Stimulated activated naive CD8-positive, alpha-beta T cell treated with anti-CD3 and anti-CD28 coated beads, Interleukin-15, Interleukin-2, amounts not matched to agents 100 U/mL and 50 U/mL, for 24 hours (primary cell): Measurements from ENCODE around the gene CNBD2.
"Not testable (repeated sequence)": the region's sequence is repeated elsewhere in the genome, so short reads cannot be mapped to it uniquely, and the experiment has no call there.

Experiments used
- ATAC-seq: fragments of 150-1000 bp; cut with Tn5 transposase; one replicate; pipeline ENCODE4 v1.10.0; 2021
- DNase-seq: peaks from one replicate; pipeline ENCODE4 v3.0.0; 2021

The CNBD2 gene

GRCh38 chr20:35967979-35968640 lies at the start of gene CNBD2:
Gene CNBD2, plus strand, starts transcription at chr20:35968590. Its CDS starts 173 bp downstream, at chr20:35968763.
- ATAC-seq (no peak), DNase-seq (no peak)

GRCh38 chr20:35920523-35920922 lies 47.9 kb upstream of the CNBD2 start:
- DNase-seq (no peak), ATAC-seq (no peak)

- no peak for ATAC-seq
Measured at GRCh38 chr20:35929301-35929700, 39.1 kb upstream of the CNBD2 start.

GRCh38 chr20:35934050-35934449 lies 34.3 kb upstream of the CNBD2 start:
- ATAC-seq = no peak
- no peak for DNase-seq

More at GRCh38 chr20:35929301-35929700, 39.1 kb upstream of the CNBD2 start:
- no peak for DNase-seq

GRCh38 chr20:35939264-35939663 lies 29.1 kb upstream of the CNBD2 start:
- ATAC-seq = no peak
- no peak for DNase-seq

- ATAC-seq = no peak
- no peak for DNase-seq
Measured at GRCh38 chr20:35941620-35942019, 26.8 kb upstream of the CNBD2 start.

- ATAC-seq = no peak
- no peak for DNase-seq
Measured at GRCh38 chr20:35942243-35942642, 26.1 kb upstream of the CNBD2 start.

GRCh38 chr20:35947489-35947888 lies 20.9 kb upstream of the CNBD2 start:
- DNase-seq (peak; percentile 29), ATAC-seq (peak; percentile 55)

GRCh38 chr20:35947907-35948306 lies 20.5 kb upstream of the CNBD2 start:
- ATAC-seq (no peak), DNase-seq (no peak)

- DNase-seq (no peak), ATAC-seq (no peak)
Measured at GRCh38 chr20:35950093-35950492, 18.3 kb upstream of the CNBD2 start.

GRCh38 chr20:35952080-35952479 lies 16.3 kb upstream of the CNBD2 start:
- not testable (repeated sequence) for ATAC-seq

GRCh38 chr20:35952480-35953386 lies 15.7 kb upstream of the CNBD2 start:
- no peak for ATAC-seq
- DNase-seq = no peak

More at GRCh38 chr20:35952080-35952479, 16.3 kb upstream of the CNBD2 start:
- DNase-seq = not testable (repeated sequence)

- ATAC-seq (peak; percentile 14), DNase-seq (peak; percentile 66)
Measured at GRCh38 chr20:35953387-35954199, 14.8 kb upstream of the CNBD2 start.

GRCh38 chr20:35954200-35954906 lies 14.0 kb upstream of the CNBD2 start, which contains the start of gene SCAND1:
Gene SCAND1, minus strand, starts transcription at chr20:35954502. Its CDS starts 218 bp downstream, at chr20:35954284.
- ATAC-seq (peak; percentile 96), DNase-seq (peak; percentile 97)

- no peak for ATAC-seq
- DNase-seq = no peak
Measured at GRCh38 chr20:35954907-35955251, 13.5 kb upstream of the CNBD2 start.

GRCh38 chr20:35956616-35957015 lies 11.8 kb upstream of the CNBD2 start:
- DNase-seq = no peak

GRCh38 chr20:35959291-35959690 lies 9.1 kb upstream of the CNBD2 start:
- ATAC-seq, DNase-seq: not testable (repeated sequence)

More at GRCh38 chr20:35956616-35957015, 11.8 kb upstream of the CNBD2 start:
- no peak for ATAC-seq

GRCh38 chr20:35963878-35964277 lies 4.5 kb upstream of the CNBD2 start:
- DNase-seq (no peak), ATAC-seq (no peak)

GRCh38 chr20:35968930-35969329 lies 540 bp downstream of the CNBD2 start:
- no peak for ATAC-seq
- DNase-seq = no peak

GRCh38 chr20:35971981-35972380 lies 3.6 kb downstream of the CNBD2 start:
- no peak for ATAC-seq
- DNase-seq = no peak

GRCh38 chr20:35972462-35972861 lies 4.1 kb downstream of the CNBD2 start:
- DNase-seq (no peak), ATAC-seq (no peak)

- DNase-seq = no peak
- ATAC-seq = no peak
Measured at GRCh38 chr20:35974256-35974655, 5.9 kb downstream of the CNBD2 start.
